AG10803 (cell line): Measurements from ENCODE around the gene SNCAIP.

Source experiments
- DNase-seq: peaks from one replicate; pipeline ENCODE4 v3.0.0; 2010; ENCODE audit warnings: low read depth
- H3K4me3 ChIP-seq: 2 replicates; pipeline ENCODE4 v1.5.1; 2011; ENCODE audit warnings: mild to moderate bottlenecking, low read length, control low read depth
- TF ChIP-seq, protein P1 (sequence below): conservative IDR thresholded peaks from 2 replicates; pipeline ENCODE4 v1.5.1; 2011; ENCODE audit warnings: mild to moderate bottlenecking, low read length, control low read depth, inconsistent platforms

SNCAIP gene

DNA sequence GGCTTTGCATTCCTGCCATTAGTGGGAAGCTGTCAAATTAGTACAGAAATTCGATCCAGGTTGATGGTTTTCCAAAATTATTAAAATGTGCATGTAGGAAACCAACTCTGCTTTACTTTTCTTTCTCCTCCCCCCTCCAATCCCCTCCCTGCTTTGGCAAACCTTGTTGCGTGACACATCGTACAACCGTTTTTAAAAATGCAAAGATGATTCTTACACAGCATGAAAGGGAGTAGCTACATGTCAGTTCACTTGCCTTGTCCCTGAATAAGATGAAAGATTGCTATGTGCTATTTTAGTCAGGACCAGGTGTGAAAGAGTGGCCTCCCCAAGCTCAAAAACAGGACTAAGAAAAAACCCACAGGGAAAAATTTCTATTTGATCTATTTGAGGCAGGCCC is 11.7 kb downstream of the SNCAIP start:
- H3K4me3 ChIP-seq, result no peak overlapping the region
- TF ChIP-seq, protein P1, sequence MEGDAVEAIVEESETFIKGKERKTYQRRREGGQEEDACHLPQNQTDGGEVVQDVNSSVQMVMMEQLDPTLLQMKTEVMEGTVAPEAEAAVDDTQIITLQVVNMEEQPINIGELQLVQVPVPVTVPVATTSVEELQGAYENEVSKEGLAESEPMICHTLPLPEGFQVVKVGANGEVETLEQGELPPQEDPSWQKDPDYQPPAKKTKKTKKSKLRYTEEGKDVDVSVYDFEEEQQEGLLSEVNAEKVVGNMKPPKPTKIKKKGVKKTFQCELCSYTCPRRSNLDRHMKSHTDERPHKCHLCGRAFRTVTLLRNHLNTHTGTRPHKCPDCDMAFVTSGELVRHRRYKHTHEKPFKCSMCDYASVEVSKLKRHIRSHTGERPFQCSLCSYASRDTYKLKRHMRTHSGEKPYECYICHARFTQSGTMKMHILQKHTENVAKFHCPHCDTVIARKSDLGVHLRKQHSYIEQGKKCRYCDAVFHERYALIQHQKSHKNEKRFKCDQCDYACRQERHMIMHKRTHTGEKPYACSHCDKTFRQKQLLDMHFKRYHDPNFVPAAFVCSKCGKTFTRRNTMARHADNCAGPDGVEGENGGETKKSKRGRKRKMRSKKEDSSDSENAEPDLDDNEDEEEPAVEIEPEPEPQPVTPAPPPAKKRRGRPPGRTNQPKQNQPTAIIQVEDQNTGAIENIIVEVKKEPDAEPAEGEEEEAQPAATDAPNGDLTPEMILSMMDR, result no peak
- DNase-seq, result no peak

DNA sequence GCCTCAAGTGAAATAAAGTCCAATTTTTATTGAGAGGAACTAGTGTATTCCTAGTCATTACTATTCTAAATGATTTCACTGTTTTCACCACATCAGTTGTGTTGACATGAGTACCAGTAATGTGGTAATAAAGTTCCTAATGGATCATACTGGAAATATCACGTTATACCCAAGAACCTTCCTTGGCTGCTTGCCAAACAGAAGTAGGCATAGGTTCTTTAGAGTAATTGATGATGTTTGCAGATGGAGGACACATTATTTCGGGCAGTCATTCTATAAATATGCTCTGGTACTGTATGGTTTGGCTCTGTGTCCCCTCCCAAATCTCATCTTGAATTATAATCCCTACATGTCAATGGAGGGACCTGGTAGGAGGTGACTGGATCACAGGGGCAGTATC is 15.1 kb downstream of the SNCAIP start:
- no peak overlapping the region for H3K4me3 ChIP-seq
- TF ChIP-seq, protein P1, result no peak
- DNase-seq, result no peak

DNA sequence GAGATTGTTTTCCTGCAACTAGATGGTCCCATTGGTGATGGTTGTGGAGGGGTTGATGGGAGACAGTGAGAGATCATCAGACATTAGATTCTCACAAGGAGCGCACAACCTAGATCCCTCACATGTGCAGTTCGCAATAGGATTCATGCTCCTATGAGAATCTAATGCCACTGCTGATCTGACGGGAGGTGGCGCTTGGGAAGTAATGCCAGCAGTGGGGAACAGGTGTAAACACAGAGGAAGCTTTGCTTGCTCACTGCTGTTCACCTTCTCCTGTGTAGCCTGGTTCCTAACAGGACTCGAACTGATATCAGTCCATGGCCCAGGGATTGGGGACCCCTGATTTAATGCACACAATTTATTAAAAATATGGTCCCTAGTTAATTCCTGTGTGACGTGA is 18.8 kb downstream of the SNCAIP start:
- H3K4me3 ChIP-seq, result no peak overlapping the region
- TF ChIP-seq, protein P1, result no peak
- DNase-seq, result no peak

DNA sequence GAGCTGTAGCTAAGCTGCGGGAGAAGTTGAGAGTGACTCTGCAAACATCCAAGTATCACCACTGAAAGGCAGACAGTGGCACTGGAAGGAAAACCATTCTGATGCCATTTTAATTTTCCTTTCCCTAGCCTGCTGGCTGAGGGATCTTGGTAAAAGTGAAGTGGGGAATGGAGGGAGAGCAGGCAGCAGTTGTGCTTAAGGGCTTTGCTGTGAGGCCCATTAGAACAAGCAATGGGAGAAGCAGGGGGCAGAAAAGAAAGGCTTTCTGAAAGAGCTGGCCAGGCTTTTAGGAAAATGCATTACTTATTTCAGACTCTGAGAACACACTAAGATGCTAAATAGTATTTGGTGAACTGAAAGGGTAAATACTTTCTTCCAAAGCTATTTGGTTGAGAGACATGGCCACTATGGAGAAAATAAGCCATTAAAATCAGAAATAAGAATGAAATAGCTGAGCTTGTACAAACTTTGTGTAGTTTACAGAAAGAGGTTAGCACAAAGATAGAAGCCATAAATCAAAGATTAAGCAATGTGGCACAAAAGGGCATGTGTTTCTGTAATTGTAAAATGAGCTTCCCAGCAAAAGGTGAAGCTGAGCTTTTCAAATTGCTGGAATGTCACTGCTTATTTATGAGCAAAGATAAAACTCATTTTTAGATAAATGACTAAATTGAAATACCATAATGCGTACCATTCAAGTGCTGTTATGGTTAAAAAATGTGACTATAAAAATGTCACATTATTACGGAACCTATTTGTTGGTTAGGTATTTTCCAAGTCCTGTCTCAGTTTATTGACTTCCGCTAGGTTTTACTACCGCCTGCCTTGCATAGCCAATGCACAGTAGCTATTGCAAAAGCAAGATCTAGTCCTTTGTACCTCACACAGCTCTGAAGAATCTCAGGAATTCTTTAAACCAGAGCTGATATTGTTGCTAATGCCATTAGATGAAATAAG is 20.8 kb downstream of the SNCAIP start:
- DNase-seq, result no peak
- H3K4me3 ChIP-seq, result no peak overlapping the region
- TF ChIP-seq, protein P1, result no peak

DNA sequence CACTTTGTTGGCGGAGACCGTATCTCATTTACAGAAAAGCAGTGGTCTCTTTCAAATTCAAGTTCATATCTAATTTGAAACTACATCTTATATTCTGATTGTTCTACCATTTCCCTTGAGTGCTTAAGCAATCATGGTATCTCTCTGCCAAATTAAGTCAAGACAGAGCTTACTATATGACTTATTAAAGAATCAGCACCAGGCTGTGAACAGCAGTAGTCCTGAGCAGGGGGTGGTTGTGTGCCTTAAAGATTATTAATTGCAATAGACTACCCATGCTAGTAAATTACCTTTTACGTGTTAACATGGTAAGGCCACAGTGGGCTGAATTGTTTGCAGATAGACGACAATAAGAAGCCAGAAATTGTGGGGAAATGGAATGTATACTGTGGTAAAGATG is 21.5 kb downstream of the SNCAIP start:
- TF ChIP-seq, protein P1, result no peak
- no peak for DNase-seq
- no peak overlapping the region for H3K4me3 ChIP-seq

DNA sequence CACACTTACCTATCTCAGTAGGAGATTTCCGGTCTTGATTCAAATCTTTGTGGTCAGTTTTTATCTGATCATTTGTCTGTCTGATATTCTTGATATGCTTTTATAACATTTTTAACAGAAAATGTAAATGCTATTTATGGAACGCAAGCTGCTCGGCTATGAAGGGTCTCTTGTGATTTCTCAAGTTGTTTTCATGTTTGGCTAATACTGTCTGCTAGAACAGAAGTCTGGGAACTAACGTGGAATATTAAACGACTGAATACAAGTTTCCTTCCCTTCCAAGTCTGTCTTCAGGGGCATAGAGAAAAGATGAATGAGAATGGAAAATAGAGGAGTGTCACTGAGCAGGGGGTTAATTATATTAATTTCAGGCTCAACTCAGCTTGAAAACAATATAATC is 27.6 kb downstream of the SNCAIP start:
- DNase-seq, result no peak
- TF ChIP-seq, protein P1, result no peak
- no peak overlapping the region for H3K4me3 ChIP-seq

DNA sequence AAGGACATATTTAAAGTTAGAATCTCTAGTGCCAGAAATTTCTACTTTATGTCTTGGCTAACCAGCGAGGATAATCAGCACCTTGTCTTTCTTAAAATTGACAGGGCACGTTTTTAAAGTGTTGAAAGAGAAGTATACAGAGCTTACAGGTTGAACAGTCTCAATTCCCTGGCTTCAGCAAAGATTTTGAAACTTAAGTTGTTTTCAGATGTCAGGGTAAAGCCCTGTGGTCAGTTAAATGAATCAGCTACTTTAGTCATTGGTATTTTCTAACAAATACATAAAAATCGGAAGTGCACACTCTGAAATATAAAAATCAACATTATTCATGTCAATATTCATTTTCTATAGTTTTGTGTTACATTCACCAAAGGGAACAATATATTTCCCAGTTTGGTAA is 29.1 kb downstream of the SNCAIP start:
- DNase-seq, result no peak
- no peak overlapping the region for H3K4me3 ChIP-seq
- TF ChIP-seq, protein P1, result no peak
